ENCODE measurements around the gene DPM2. TPM values are rescaled to one million over a fixed set of nuclear protein-coding genes. Genes with fewer than 3 reads are reported as not detected.

The DPM2 gene
- total RNA-seq, 1 donor from 2014 or later = 26.3 TPM

GRCh38 chr9:127981559-127982121, 44.0 kb upstream of the DPM2 start:
- no peaks in the 10 kb centered on the region for H3K9me3 Mint-ChIP-seq (ENCODE audit: low read depth)
- no peak for TF ChIP-seq CTCF (IDR thresholded peaks at IDR 0.05)
- peak overlapping the region; percentile 78 for H3K4me3 Mint-ChIP-seq (ENCODE audit: unreplicated experiment)
- no peak for DNase-seq (ENCODE audit: low spot score)
- no peaks in the 10 kb centered on the region for H3K27me3 Mint-ChIP-seq (ENCODE audit: low read depth)
- H3K36me3 Mint-ChIP-seq (ENCODE audit: low read depth) = no peaks in the 10 kb centered on the region
- peaks cover 31% of the 10 kb centered on the region for H3K4me1 Mint-ChIP-seq (ENCODE audit: low read depth)
- H3K27ac Mint-ChIP-seq (ENCODE audit: unreplicated experiment) = peak overlapping the region; percentile 96

- H3K36me3 Mint-ChIP-seq (ENCODE audit: low read depth) = no peaks in the 10 kb centered on the region
- TF ChIP-seq CTCF (IDR thresholded peaks at IDR 0.05) = no peak
- H3K4me3 Mint-ChIP-seq (ENCODE audit: unreplicated experiment) = peak within 1 kb of the TSS; percentile 94
- no peaks in the 10 kb centered on the region for H3K9me3 Mint-ChIP-seq (ENCODE audit: low read depth)
- peaks cover 38% of the 10 kb centered on the region for H3K4me1 Mint-ChIP-seq (ENCODE audit: low read depth)
- DNase-seq (ENCODE audit: low spot score) = peak; percentile 98
- H3K27me3 Mint-ChIP-seq (ENCODE audit: low read depth) = no peaks in the 10 kb centered on the region
- H3K27ac Mint-ChIP-seq (ENCODE audit: unreplicated experiment) = peak within 1 kb of the TSS; percentile 96
Measured at GRCh38 chr9:127980706-127981558, 43.3 kb upstream of the DPM2 start, which contains the start of gene EEIG1. Gene EEIG1, minus strand, starts transcription at chr9:127980989. Its CDS starts 852 bp downstream, at chr9:127980137.

GRCh38 chr9:127980060-127980705, 42.5 kb upstream of the DPM2 start:
- Mint-ChIP-seq H3K27me3 (ENCODE audit: low read depth) (no peaks in the 10 kb centered on the region), H3K27ac (ENCODE audit: unreplicated experiment) (peak overlapping the region; percentile 87), H3K9me3 (ENCODE audit: low read depth) (no peaks in the 10 kb centered on the region), H3K4me1 (ENCODE audit: low read depth) (peaks cover 46% of the 10 kb centered on the region), H3K4me3 (ENCODE audit: unreplicated experiment) (peak overlapping the region; percentile 94), H3K36me3 (ENCODE audit: low read depth) (no peaks in the 10 kb centered on the region)
- TF ChIP-seq CTCF (IDR thresholded peaks at IDR 0.05) = no peak
- no peak for DNase-seq (ENCODE audit: low spot score)

GRCh38 chr9:127979333-127980059, 41.8 kb upstream of the DPM2 start:
- no peaks in the 10 kb centered on the region for H3K9me3 Mint-ChIP-seq (ENCODE audit: low read depth)
- DNase-seq (ENCODE audit: low spot score) = no peak

More at GRCh38 chr9:127979333-127980059, 41.8 kb upstream of the DPM2 start:
- Mint-ChIP-seq H3K4me1 (ENCODE audit: low read depth) (peaks cover 52% of the 10 kb centered on the region), H3K4me3 (ENCODE audit: unreplicated experiment) (peak overlapping the region; percentile 94), H3K27me3 (ENCODE audit: low read depth) (no peaks in the 10 kb centered on the region), H3K27ac (ENCODE audit: unreplicated experiment) (peak overlapping the region; percentile 87), H3K36me3 (ENCODE audit: low read depth) (no peaks in the 10 kb centered on the region)
- peak; percentile 13 for TF ChIP-seq CTCF (IDR thresholded peaks at IDR 0.05)

Measured in chondrocyte (in vitro differentiated cells).